HTERT RPE-1 (cell line): Measurements from ENCODE around the gene PLEKHM3.

ENCODE experiments used
- in situ Hi-C: fragments of 300-500 bp; cut with MboI; formaldehyde crosslinking; loops from 4 replicates; pipeline ENCODE4 v1.14.3; 2020; ENCODE audit warnings: low sequenced_read_pairs

Gene PLEKHM3

DNA sequence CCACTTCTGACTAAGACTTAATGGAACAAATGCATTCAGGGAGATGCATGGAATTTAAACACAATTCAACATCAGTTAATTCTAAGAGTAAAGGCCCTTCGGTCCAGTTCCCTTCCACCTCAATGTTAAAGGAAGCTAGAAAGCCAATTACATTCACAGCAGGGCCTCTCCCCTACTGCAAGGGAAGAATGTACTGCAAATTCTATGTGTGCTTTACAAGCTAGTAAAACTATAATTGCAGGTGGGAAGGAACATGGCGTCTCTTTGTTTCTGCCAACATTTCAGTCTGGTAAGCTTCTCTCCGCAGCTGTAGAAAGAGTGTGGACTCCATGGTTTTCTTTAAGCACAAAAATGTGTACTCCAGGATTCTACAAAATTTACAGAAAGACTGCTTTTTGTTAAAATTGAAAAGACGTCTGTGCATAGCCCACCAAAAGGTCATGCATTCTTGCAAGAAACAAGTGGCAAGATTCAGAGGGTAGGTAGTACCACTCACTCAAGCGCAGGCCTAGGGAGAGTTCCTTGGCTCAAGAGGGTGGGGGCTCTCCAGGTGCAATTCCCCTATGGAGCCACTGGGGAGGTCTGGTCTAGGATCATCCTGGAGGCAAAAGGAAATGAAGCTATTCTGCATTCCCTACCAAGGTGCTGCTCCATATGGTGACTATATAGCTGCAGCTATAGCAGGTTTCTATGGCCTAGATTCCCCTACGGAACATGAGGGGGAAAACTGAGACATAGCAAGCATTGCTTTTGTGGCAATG, 128.6 kb downstream of the PLEKHM3 start:
- in situ Hi-C loops: no loop called here

- in situ Hi-C loops: no loop called here
Observed at GRCh38 chr2:207895274-207895860, 130.0 kb downstream of the PLEKHM3 start.

GRCh38 chr2:207892716-207893402, 132.5 kb downstream of the PLEKHM3 start:
- in situ Hi-C loops: no loop called here

- in situ Hi-C loops: no loop called here
Observed at GRCh38 chr2:207891086-207891844, 134.1 kb downstream of the PLEKHM3 start.

DNA sequence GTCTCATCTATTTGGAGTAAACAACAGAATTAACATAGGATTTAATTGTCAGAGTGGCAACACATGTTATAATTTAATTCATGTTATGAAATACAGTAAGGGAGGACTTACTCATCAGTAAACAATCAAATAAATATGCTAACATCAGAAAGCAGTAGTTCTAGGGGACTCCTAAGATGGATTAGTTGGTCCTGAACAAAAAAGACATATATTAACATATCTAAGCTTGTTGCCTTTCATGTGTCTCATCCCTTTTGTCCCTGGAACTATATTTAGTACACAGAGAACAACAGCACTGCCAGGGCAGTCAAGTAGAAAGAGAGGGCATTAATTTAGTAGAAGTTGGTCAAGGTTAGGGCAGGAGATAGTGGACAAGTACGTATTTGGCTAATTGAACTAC, 137.8 kb downstream of the PLEKHM3 start:
- in situ Hi-C loops: no loop called here

- in situ Hi-C loops: no loop called here
Observed at GRCh38 chr2:207885010-207885409, 140.3 kb downstream of the PLEKHM3 start.

DNA sequence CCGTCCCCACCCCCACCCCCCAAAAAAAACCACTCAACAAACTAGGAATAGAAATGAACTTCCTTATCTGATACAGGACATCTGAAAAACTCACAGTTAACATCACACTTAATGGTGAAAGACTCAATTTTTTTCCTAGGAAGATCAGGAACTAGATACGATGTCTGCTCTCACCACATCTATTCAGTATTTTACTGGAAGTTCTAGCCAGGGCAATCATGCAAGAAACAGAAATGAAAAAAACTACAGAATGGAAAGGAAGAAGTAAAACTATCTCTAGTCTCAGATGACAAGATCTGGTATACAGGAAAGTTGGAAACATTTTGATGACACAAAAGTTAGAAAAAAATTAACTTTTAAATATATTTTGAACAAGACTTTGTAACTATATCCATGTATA, 141.2 kb downstream of the PLEKHM3 start:
- in situ Hi-C loops: no loop called here

DNA sequence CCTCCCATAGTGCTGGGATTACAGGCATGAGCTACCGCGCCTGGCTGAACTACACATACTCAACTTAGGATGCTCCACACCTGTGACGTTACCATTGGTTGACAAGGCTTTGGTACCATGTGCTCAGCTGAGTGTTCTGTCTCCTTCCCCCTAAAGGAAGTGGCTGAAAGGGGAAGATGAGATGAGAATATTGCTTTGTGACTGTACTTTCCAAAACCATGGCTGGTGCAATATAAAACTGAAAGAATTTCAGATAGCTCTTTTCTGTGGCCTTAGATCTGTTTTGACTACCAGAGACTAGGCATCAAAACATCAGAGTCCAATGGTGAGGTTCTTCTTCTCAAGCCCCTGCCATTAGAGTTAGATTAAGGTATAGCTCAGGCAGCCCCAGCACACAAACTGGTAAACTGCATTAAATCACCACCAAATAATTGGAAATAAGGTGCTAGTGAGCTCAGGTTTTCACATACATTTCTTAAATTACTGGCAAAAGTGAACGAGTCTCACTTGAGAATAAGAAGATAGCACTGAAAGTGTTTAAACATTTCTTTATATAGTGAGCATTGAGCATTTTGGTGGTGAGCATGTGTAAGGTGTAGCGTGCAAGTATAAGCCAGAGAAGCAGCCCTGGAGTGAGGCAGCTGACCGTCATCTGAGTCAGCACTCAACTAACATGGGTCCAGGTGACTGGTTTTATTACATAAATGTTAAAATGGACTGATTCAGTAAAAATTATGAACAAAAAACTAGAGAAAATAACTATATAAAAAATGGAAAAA, 142.1 kb downstream of the PLEKHM3 start:
- in situ Hi-C loops: no loop called here

DNA sequence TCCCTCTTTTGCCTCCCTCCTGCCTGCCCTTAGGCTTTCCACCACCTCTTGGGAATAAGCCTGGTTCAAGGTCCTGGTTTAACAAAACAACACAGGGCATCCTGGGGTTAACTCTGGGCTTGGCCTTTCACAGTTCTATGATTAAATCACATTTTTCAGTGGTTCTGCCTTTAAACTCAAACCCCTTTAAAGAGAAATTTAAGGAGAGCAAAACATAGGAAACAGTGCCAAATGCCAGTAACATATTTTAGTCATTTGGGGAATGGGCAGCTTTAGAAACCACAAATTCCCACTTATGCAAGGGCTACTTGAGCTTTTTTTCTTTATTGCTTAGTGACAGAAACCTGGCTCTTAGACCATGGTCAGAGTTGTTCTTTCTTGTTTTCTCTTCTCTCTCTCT, 143.4 kb downstream of the PLEKHM3 start:
- in situ Hi-C loops: no loop called here

DNA sequence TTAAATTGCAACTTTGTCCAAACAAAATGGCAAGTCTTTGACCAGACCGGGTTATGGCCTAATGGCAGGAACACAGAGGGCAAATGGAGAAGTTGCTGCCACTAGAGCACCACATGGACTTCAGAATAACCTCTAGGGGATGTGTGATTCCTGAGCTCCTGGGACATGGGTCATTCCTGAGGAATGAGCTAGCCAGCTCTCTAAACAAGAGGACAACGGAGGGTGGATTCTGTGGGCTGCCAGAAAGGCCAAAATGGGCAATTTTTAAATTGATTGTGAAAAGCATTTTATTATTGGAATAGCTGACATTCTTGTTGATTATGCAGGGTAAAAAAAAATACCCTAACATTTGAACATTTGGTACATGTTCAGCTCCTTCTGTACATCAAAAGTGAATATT, 145.8 kb downstream of the PLEKHM3 start:
- in situ Hi-C loops: no loop called here

GRCh38 chr2:207876842-207877535, 148.3 kb downstream of the PLEKHM3 start:
- in situ Hi-C loops: no loop called here

DNA sequence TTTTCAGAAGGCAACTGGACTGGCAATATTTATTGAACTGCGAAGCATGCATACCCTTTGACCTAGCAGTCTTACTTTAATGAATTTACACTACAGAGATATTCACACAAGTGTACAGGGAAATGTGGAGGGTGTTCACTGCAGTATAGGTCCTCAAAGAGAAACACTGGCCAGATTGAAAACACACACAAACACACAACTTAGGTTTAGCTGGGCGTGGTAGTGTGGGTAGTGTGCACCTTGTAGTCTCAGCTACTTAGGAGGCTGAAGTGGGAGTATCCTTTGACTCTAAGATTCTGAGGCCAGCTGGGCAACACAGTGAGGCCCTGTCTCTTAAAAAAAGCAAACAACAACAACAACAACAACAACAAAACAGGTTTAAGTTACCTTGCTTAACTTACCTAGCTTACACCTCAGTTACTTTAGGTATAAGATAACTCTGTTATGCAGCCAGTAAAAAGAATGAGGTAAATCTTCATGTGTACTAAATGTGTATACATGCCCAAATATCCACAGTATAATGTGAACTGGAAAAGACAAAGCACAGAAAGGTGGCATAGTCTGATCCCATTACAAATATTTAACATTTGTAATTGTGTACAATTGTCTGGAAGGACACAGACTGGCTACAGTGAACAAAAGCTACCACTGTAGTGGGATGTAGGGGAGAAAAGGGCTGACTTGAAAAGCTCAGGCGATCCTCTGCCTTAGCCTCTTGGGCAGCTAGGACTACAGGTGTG, 149.7 kb downstream of the PLEKHM3 start:
- in situ Hi-C loops: no loop called here

DNA sequence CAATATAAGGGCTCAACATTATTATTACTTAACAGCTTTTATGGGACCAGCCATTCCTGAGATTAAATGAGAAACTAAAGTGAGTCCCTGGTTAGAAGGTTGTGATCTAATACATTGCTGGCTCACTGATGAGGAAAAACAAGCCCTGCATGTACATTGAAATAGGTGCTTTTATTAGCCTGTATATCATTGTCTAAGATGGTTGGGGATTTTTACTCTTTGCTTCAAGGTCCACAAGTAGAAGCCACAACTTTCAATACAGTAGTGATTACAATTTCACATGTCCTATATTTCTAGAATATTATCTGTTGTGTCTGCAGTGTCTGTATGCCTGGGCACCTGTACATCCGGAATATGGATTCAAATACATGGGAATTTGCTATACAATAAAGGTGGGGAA, 151.5 kb downstream of the PLEKHM3 start:
- in situ Hi-C loops: no loop called here

GRCh38 chr2:207871911-207872310, 153.4 kb downstream of the PLEKHM3 start:
- in situ Hi-C loops: no loop called here

DNA sequence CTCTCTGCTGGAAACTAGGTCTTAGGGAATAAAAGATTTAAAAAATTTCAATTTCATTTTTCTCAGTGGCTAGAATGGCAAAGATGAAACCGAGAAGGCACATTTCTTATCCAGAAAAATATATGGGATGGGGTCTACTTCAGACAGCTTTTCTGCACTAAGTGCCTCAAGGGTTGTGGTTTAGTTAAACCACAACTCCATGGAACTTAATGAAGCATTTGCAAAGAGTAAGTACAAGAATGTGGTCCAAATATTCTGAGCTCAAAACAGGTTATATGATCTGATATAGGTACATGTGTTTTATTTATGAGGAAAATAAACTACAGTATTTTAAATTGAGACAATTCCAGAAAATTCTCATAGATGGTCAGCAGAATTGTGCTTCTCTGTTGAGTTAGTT, 153.8 kb downstream of the PLEKHM3 start:
- in situ Hi-C loops: no loop called here

GRCh38 chr2:207870814-207871213, 154.5 kb downstream of the PLEKHM3 start:
- in situ Hi-C loops: no loop called here

- in situ Hi-C loops: no loop called here
Observed at GRCh38 chr2:207869784-207870778, 155.2 kb downstream of the PLEKHM3 start.
